HG03432 (cell line): ENCODE measurements around the gene ASXL2.
"Not testable (repeated sequence)": the region's sequence is repeated elsewhere in the genome, so short reads cannot be mapped to it uniquely, and the experiment has no call there.

ENCODE experiments used
- ATAC-seq: cut with Tn5 transposase; IDR thresholded peaks from one replicate; pipeline ENCODE4 v1.9.1; 2021; ENCODE audit warnings: mild to moderate bottlenecking, moderate library complexity; ENCODE audit not compliant: unreplicated experiment

The ASXL2 gene

DNA sequence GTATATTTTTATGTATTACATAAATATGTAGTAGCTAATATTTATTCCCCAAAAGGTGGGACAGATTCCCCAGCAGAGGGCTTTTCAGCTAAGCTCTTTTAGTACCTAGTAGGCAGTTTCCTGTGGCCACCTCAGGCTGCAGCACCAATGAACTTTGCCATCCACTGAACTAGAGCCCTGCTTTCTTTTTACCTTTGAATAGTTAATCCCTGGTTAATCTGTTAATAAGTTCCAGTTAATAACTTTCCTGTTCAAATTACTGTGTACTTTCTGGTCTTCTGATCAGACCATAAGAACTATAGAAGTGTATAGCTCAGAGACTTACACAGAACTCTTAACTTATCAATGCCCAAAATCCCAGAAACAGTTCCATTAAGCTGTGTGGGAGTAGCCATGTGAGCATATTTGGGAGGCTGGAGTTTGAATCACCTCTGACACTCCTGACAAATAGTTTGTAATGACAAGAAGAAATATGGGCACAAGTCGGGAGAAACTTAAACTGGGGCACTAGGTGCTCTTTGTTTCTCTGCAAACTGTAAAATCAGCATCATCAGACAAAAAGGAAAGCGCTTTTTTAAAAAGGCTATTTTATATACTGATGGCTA is 40.0 kb downstream of the ASXL2 start:
- ATAC-seq, result no peak

GRCh38 chr2:25835906-25836305 is 42.4 kb downstream of the ASXL2 start:
- ATAC-seq, result no peak

GRCh38 chr2:25833566-25833965 is 44.7 kb downstream of the ASXL2 start:
- ATAC-seq, result no peak

- no peak for ATAC-seq
Measured at GRCh38 chr2:25832897-25833296, 45.4 kb downstream of the ASXL2 start.

- ATAC-seq, result no peak
Measured at GRCh38 chr2:25831746-25832449, 46.4 kb downstream of the ASXL2 start.

DNA sequence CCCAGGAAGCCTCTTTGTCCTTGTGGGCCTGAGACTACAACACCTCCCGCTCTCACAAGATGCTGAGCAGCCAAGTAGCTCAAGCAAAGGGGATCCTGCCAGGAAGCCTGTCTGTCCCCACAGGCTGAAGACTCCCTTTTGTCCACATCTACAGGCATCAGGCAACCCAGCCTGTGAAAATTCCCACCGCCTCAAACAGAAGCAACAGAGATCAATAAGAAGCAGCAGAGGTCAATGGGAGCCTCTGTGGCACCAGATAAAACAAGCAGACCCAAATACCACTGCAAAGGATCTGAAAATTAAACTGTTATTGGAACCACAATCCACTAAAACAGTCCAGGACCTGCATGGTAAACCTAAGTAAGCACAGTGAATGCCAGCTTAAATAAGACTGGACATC is 48.5 kb downstream of the ASXL2 start:
- ATAC-seq, result no peak

GRCh38 chr2:25829377-25829704 is 48.9 kb downstream of the ASXL2 start:
- ATAC-seq, result no peak

DNA sequence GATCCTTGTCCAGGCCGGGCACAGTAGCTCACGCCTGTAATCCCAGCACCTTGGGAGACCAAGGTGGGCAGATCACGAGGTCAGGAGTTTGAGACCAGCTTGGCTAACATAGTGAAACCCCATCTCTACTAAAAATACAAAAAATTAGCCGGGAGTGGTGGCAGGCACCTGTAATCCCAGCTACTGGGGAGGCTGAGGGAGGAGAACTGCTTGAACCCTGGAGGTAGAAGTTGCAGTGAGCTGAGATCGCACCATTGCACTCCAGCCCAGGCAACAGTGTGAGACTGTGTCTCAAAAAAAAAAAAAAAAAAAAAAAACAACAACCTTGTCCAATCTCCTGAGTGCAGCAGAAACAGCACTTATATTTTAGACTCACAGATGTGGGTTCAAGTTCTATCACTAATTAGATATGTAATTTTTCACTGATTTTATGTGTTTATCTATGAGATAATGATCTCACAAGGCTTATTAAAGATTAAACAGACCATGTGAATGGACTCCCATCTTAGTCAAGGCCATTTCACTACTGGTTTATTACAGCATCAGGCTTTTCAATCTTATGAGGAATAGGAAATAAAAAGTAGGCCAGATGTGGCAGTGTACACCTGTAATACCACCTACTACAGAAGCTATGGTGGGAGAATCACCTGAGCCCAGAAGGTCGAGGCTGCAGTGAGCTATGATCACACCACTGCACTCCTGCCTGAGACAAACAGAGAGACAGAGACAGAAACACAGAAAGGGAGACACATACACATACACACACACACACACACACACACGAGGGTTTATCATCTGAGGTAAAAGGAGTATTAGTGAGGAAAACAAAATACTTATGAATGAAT is 49.5 kb downstream of the ASXL2 start:
- not testable (repeated sequence) for ATAC-seq

GRCh38 chr2:25825238-25825637 is 53.0 kb downstream of the ASXL2 start:
- ATAC-seq, result no peak

DNA sequence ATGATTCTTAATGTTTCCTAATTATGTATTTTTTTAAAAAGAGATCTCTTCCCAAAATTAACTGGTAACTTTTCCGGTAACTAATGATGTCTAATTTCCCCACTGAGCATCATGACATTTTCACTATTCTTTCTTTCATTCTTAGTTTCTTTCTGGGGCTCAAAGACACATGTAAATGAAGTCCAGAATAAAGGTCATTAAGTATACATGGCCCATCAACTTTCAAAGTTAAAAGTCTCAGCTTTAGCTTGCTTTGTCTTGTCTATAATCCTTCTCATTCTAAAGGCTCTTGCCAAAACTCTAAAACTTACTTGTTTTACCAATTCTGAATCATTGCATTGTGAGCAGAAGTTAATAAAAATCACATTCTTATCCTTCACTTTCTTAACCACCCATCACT is 53.6 kb downstream of the ASXL2 start:
- no peak for ATAC-seq

- ATAC-seq, result no peak
Measured at GRCh38 chr2:25824216-25824615, 54.1 kb downstream of the ASXL2 start.

DNA sequence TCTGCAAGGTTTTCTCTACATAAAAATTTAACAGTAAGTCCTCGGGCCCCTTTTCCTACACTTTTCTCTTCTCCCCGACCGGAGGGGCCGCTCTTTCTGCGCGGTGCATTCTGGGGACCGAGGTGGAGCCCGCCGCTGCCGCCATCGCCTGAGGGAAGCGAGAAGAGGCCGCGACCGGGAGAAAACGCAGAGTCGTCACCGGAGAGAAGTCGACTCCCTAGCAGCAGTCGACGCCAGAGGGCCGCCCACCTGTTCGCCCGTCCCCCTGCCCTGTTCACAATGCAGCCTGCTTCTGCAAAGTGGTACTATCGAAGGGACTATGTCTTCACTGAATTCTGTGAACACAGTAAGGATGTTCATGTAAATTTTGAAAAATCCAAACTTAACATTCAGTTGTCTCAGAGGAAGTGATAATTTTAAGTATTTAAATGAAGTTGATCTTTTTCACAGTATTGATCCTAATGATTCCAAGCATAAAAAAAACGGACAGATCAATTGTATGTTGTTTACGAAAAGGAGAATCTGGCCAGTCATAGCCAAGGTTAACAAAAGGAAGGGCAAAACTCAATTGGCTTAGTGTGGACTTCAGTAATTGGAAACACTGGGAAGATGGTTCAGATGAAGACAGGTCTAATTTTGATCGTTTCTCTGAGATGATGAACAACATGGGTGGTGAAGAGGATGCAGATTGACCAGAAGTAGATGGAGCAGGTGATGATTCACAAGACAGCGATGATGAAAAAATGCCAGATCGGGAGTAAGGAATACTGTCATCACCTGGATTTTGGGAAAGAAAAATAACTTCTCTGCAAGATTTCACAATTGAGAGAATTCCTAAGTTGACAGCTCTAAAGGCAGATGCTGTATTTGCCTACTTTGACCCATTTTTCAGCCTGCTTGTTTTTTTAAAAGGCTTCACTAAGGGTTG is 55.8 kb downstream of the ASXL2 start:
- no peak for ATAC-seq

- ATAC-seq, result no peak
Measured at GRCh38 chr2:25821225-25822056, 56.8 kb downstream of the ASXL2 start.

GRCh38 chr2:25819597-25820039 is 58.7 kb downstream of the ASXL2 start:
- ATAC-seq, result no peak

- ATAC-seq, result peak; percentile 75
Measured at GRCh38 chr2:25817630-25818029, 60.7 kb downstream of the ASXL2 start.

GRCh38 chr2:25817006-25817405 is 61.3 kb downstream of the ASXL2 start:
- ATAC-seq, result no peak

GRCh38 chr2:25816249-25816648 is 62.0 kb downstream of the ASXL2 start:
- ATAC-seq, result no peak

DNA sequence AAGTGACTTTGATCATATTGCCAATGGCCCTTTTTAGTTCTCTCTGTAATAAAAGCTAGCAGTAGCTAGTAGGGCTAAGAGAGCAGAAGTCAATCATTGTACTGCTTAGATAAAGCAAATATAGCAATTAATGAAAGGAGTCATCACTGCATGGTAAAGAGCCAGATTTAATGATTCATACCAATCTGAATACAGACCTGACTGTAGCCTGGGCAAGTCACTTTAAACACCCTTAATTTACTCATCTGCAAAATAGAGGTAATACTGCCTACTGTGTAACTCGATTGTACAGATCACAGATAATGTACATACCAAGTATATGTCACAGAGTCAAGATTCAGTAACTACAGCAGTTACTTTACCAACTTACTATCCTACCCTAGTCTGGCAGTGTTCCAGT is 63.6 kb downstream of the ASXL2 start:
- no peak for ATAC-seq

- no peak for ATAC-seq
Measured at GRCh38 chr2:25810428-25810827, 67.9 kb downstream of the ASXL2 start.

DNA sequence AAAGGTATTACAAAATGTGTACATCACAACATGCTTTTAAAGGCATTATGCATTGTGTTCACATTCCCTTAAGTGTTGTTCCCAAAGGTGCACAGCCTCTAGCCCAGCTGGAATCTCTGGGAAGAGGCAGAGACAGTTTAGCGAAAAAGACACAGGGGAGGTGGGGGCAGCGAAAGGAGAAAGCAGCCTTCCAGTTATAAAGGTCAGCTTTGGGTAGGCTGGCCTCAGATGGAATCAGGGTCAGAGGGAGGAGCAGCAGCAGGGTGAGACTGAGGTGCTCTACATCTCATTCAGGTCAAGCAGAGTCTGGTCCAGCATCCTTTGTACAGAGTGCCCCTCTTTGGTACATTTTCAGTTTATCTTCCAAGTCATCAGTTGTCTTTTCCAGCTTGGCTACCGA is 68.6 kb downstream of the ASXL2 start:
- no peak for ATAC-seq
